ENCODE results near the gene KRTAP16-1. TPM values are rescaled to one million over a fixed set of nuclear protein-coding genes. Genes with fewer than 3 reads are reported as not detected.

KRTAP16-1 gene
- total and polyA plus RNA-seq, 2 of the 8 experiments (the other 6 are each of a cell fraction or from before 2014, with no cell fraction given) = not detected

- Histone ChIP-seq H2BK5ac (ENCODE audit: low read depth, low read length) (0 out of 2 replicates have a peak overlapping the region, but pooled peaks have one; percentile 39), H3K9ac (replicated peaks in 1 of 4; ENCODE audit: extremely low read depth in 1 of 4, low read depth in 3 of 4, low read length in 3 of 4) (no peak overlapping the region), H2BK15ac (ENCODE audit: low read length) (peak overlapping the region; percentile 46; the same call in 1 of the 2 replicates), H3K36me3 (ENCODE audit: control insufficient read depth in 2 of 4, insufficient read depth in 4 of 4, low read length in 3 of 4) (no peaks in the 10 kb centered on the region), H3K9me3 (ENCODE audit: insufficient read depth in 2 of 2, low read depth in 1 of 2, low read length in 1 of 2) (no peaks in the 10 kb centered on the region), H3K27ac (ENCODE audit: low read depth, low read length) (no peak overlapping the region), H3K4me1 (replicated peaks in 1 of 4; ENCODE audit: control insufficient read depth in 3 of 4, insufficient read depth in 4 of 4, low read length in 3 of 4) (no peaks in the 10 kb centered on the region; a peak in 2 of 7 replicates), H2BK120ac (replicated peaks; ENCODE audit: low read depth, low read length) (no peak overlapping the region), H3K18ac (ENCODE audit: extremely low read depth, low read length) (no peak overlapping the region), H2BK20ac (ENCODE audit: low read length) (no peak overlapping the region), H3K23ac (ENCODE audit: insufficient read length) (no peak overlapping the region), H2AK5ac (ENCODE audit: low read depth, low read length) (no peak overlapping the region), H3K27me3 (replicated peaks in 1 of 4; ENCODE audit: control insufficient read depth in 3 of 4, extremely low read depth in 1 of 4, insufficient read depth in 3 of 4, low read length in 3 of 4) (no peaks in the 10 kb centered on the region; a peak in 1 of 7 replicates), H2AFZ (ENCODE audit: low read length) (no peak overlapping the region), H4K5ac (ENCODE audit: insufficient read length, low read depth, low read length) (no peak overlapping the region), H3K14ac (ENCODE audit: insufficient read length) (no peak overlapping the region), H3K23me2 (ENCODE audit: low read depth, low read length) (no peaks in the 10 kb centered on the region; the same call in 1 of the 2 replicates), H4K20me1 (replicated peaks in 1 of 2; ENCODE audit: control insufficient read depth in 1 of 2, insufficient read depth in 2 of 2, low read length in 2 of 2) (no peaks in the 10 kb centered on the region), H3K4me3 (ENCODE audit: extremely low read depth in 1 of 4, insufficient read depth in 2 of 4, low read depth in 3 of 4, low read length in 4 of 4) (no peak overlapping the region), H3K4me2 (ENCODE audit: insufficient read depth in 1 of 2, low read depth in 2 of 2, low read length in 2 of 2) (no peak overlapping the region), H4K91ac (replicated peaks; ENCODE audit: insufficient read length, low read length) (no peak overlapping the region), H3K79me2 (ENCODE audit: control insufficient read depth in 1 of 2, insufficient read depth in 2 of 2, low read length in 2 of 2) (no peaks in the 10 kb centered on the region), H3K4ac (replicated peaks; ENCODE audit: insufficient read length, low read depth, low read length) (no peak overlapping the region), H3K56ac (replicated peaks; ENCODE audit: insufficient read length, low read depth, low read length) (no peak overlapping the region), H4K8ac (ENCODE audit: extremely low read depth, insufficient read depth, low read length) (no peak overlapping the region), H2BK12ac (ENCODE audit: low read depth, low read length) (no peak overlapping the region), H3K79me1 (ENCODE audit: low read depth, low read length) (no peaks in the 10 kb centered on the region)
- CTCF ChIA-PET (ENCODE audit: partially characterized antibody) = interaction anchor here (1.7 kb wide), 1 partner anchor 14 kb away, joined by 4 read pairs; no protein-coding TSS in a partner anchor
- POLR2A ChIA-PET (ENCODE audit: partially characterized antibody) = no interaction called here
- DNase-seq (ENCODE audit: low read depth in 1 of 2, low spot score in 2 of 2) (no peak), FAIRE-seq (no peak)
- WGBS, 2 experiments (ENCODE audit: extremely low coverage in 1 of 2, insufficient coverage in 1 of 2, insufficient read length in 1 of 2, insufficient replicate concordance in 2 of 2, low coverage in 1 of 2, low lambda C conversion rate in 2 of 2, missing lambda C conversion rate in 1 of 2) = 85% methylated on average over 9 of the region's 10 CpGs; no CpG with 5 or more reads in 1 of the 2 experiments
- TF ChIP-seq NANOG (IDR thresholded peaks at IDR 0.05; ENCODE audit: insufficient read depth, low read depth, low read length, poor library complexity, severe bottlenecking) (no peak), BCL11A (IDR thresholded peaks at IDR 0.05; ENCODE audit: low read depth in 2 of 2, low read length in 2 of 2) (no peak), GTF2F1 (IDR thresholded peaks at IDR 0.05; ENCODE audit: borderline replicate concordance, low read depth, low read length) (no peak), RNF2 (IDR thresholded peaks at IDR 0.05; ENCODE audit: borderline replicate concordance, low read depth, low read length, missing control alignments, poor library complexity, severe bottlenecking) (no peak), SRF (IDR thresholded peaks at IDR 0.05; ENCODE audit: low read depth, low read length) (no peak), CBX8 (IDR thresholded peaks at IDR 0.05; ENCODE audit: borderline replicate concordance, low read depth, low read length) (no peak), EZH2 (IDR thresholded peaks at IDR 0.05; ENCODE audit: low read depth, low read length, severe bottlenecking) (no peak)
Measured at GRCh38 chr17:41308251-41308917, 725 bp downstream of the KRTAP16-1 start.
